HS-27A (cell line): ENCODE measurements around the gene TBC1D8.
"Not testable (repeated sequence)": the region's sequence is repeated elsewhere in the genome, so short reads cannot be mapped to it uniquely, and the experiment has no call there.

ENCODE experiments used
- DNase-seq: peaks from one replicate; pipeline ENCODE4 v3.0.0-alpha.2; 2012; ENCODE audit warnings: low read depth, missing footprints

TBC1D8 gene

DNA sequence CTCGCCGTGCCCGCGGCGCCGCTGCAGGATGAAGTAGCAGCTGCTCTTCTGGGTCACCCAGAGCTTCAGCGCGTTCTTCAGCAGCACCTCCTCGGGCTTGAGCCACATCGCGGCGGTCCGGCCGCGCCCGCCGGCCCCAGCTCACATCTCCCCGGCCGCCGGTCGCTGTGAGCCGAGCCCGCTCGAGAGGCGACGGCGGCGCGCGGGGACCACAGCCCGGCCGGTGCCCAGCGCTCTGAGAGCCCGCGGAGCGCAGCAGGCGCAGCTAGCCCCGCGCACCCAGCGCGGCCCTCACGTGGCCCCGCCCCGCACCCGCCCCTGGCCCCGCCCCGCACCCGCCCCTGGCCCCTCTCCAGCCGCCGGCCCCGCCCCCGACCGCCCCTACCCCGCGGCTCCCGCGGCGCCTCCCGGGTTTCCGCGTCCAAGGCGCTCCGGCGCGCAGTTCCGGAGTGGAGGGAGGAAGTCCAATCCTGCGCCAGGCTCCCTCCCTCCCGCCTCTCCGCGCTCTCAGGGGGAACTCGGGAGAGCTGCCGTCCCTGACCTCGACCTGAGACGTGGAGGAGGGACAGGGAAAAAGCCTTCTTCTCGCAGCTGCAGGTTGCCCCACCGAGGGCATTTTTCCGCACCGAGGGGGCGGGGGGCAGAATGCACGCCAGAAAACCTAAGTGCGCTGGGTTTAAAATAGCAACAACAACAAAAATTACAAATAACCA, at the start of gene TBC1D8:
TBC1D8 (minus strand) TSS at position 237 of the 713 bp plus-strand sequence; CDS start at position 108, 129 bp downstream.
- DNase-seq, result peak; percentile 22

GRCh38 chr2:101200676-101201075, 49.5 kb upstream of the TBC1D8 start:
- DNase-seq, result no peak

DNA sequence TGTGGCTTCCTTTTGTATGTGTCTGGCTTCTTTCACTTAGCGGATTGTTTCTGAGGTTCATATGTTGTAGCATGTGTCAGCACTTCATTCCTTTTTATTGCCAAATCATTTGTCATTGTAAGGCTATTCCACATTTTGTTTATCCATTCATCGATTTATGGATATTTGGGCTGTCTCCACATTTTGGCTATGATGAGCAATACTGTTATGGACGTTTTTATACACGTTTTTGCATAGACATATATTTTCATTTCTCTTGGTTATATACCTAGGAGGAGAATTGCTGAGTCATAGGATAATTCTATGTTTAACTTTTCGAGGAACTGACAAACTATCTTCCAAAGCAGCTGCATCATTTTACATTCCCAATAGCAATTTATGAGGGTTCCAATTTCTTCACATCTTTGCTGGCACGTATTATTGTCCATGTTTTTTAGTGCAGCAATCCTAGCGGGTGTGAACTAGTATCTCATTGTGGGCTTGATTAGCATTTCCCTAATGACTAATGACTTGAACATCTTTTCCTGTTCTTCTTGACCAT, 48.1 kb upstream of the TBC1D8 start:
- no peak for DNase-seq

GRCh38 chr2:101197814-101198213, 46.6 kb upstream of the TBC1D8 start:
- no peak for DNase-seq

DNA sequence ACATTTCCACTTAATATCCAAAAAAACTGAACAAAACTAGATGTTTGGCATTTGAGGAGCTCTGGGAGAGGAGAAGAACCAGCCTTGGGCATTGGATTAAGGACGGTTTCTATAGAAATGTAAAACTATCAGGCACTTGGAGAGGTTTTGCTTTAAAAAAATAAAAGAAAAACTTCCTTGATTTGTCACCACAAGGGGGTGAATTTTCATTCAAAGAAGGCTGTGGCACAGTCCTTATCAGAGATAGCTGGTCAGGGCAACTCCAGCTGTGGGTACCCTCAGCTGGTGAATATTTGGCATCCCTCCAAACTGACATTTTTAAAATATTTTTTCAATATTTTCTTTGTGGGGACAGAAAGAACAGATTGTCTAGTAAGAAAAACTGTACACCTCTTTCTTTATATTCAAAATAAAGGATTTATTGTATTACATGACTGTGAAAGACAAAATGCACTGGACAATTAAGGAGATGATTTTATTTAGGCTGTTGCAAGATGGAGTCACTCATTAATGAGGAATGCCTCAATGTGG, 46.1 kb upstream of the TBC1D8 start:
- DNase-seq, result no peak

GRCh38 chr2:101195871-101196661, 44.9 kb upstream of the TBC1D8 start:
- no peak for DNase-seq

DNA sequence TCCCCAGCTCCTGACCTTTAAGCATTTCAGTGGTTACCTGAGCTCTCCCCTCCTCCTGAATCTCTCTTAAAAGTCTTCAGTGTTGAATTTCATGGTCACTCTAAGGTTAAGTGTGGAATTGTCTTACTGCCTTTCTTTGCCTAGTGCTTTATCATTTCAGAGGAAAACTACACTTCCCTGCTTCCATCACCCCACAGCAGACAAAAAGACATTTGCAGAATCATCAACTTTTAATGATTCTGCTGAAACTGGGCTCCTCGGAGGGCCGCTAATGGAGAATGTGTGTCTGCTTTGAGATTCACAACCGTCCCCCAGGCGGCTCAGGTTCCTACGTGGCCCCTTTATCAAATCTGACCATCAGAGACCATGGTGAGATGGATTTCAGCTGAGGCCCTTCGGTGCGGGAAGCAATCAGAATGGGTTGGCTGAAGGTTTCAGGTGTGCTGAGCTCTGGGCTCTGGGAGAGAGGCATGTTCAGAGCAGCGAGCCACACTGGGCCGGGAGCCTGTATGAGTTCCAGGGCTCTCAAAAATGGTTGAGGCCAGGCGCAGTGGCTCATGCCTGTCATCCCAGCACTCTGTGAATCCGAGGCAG, 41.9 kb upstream of the TBC1D8 start:
- DNase-seq, result no peak

GRCh38 chr2:101190747-101191516, 39.8 kb upstream of the TBC1D8 start:
- no peak for DNase-seq

DNA sequence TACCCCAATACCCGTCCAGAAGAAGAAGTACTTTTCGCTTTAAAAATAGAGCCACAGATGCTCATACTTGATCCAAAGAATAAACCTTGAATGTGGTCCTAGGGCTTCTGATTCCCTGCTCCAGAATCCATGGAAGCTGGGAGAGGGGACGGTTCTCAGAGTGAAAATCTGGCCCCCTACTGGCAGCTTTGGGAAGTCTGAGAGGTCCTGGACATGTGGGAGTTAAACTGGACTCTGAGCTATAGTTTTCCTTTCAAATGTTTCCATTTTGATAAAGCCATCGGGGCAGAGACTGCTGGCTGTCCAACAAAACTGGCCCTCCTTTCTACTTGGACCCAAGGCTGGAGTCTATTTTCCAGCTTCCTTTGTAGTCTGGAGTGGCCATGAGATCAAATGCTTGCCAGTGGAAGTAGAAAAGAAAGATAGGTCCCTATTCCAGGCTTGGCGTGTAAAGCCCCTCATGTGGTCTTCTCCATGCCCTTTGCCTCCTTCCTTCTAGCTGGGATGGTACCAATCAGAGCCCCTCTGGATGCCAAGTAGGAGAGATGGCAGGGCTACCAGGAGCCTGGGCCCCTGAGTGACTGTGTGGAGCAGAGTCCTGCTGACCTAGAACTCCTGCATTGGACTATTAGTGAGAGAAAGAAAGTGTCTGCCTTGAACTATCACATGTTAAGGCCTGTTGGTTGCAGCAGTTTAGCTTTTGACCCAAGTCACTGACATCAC, 37.7 kb upstream of the TBC1D8 start:
- no peak for DNase-seq

DNA sequence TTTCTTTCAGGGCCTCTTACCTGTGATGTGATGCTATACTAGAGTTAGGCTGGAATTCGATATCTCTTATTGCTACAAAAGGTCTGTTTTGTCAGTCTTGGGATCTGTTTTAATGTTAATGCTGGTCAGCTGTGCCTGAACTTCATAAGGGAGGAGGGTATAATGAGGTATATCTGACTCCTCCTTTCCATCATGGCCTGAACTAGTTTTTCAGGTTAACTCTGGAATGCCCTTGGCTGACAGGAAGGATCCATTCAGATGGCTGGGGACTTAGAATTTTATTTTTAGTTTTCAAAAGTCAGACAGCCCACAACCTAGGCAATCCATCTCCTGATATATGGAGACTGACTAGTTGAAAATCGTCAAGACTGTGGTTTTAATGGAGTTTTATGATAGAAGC, 35.9 kb upstream of the TBC1D8 start:
- no peak for DNase-seq

DNA sequence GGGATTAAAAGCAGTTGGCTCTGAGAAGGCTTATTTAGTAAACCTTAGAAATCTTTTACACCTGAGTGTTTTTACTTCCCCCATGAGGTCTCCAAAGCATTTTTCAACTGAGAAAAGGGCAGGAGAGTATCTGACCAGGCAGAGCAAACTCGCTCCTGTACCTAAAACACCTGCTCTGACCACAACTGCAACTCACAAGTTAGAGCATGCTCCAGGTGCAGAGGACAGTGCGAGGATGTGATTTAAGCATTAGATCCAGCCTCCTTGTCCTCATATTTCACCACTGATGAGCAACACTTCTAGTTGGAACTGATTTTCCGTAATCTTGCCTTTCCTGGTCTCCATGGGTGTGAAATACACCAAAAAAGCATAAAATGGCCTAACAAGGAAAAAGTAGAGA, 34.5 kb upstream of the TBC1D8 start:
- DNase-seq, result no peak

GRCh38 chr2:101185085-101185484, 33.9 kb upstream of the TBC1D8 start:
- no peak for DNase-seq

DNA sequence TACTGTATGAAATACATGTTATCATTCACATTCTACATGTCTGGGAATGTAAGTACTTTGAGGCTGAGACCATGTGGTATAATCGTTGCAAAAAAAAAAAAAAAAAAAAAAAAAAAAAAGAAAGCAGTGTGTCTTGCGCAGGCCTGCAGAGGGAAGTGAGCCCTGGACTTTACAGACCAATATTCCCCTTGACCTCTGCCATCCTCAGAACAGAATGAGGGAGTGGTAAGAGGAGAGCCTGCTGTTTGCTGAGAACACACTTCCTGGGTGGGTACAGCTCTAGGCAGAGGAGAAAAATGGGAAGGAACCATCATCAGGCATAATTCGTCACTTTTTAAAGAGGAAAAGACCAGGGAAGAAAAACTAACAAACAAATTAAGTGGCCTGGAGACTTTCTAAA, 28.8 kb upstream of the TBC1D8 start:
- DNase-seq, result no peak

- no peak for DNase-seq
Measured at GRCh38 chr2:101176803-101177202, 25.6 kb upstream of the TBC1D8 start.

DNA sequence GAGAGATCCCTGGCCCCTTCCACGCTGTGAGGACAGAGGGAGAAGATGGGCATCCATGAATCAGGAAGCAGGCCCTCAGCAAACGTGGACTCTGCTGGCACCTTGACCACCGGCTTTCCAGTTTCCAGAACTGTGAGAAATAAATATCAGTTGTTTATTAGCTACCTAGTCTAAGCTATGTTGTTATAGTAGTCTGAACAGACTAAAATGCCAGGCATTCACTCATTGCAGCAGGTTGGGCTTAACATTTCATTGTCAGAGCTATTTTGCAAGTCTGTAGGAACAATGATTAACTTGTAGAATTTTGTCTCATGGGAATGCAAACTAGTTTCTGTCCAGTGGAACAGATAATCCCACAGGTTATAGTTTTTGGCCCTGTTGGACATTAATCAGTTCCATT, 24.8 kb upstream of the TBC1D8 start:
- no peak for DNase-seq

GRCh38 chr2:101173707-101174295, 22.6 kb upstream of the TBC1D8 start:
- no peak for DNase-seq

DNA sequence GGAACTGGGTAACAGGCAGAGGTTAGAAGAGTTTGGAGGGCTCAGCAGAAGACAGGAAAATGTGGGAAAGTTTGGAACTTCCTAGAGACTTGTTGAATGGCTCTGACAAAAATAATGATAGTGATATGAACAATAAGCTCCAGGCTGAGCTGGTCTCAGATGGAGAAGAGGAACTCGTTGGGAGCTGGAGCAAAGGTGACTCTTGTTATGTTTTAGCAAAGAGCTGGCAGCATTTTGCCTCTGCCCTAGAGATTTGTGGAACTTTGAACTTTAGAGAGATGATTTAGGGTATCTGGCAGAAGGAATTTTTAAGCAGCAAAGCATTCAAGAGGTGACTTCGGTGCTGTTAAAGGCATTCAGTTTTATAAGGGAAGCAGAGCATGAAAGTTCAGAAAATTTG, 18.6 kb upstream of the TBC1D8 start:
- DNase-seq, result not testable (repeated sequence)

DNA sequence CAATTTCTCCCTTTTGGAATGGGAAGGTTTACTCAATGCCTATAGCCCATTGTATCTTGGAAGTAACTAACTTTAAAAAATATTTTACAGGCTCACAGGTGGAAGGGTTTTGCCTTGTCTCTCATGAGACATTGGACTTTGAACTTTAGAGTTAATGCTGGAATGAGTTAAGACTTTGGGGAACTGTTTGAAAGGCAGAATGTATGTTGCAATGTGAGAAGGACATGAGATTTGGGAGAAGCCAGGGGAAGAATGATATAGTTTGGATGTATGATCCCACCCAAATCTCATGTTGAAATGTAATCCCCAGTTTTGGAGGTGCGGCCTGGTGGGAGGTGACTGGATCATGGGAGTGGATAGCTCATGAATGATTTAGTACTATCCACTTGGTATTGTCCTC, 17.5 kb upstream of the TBC1D8 start:
- no peak for DNase-seq

DNA sequence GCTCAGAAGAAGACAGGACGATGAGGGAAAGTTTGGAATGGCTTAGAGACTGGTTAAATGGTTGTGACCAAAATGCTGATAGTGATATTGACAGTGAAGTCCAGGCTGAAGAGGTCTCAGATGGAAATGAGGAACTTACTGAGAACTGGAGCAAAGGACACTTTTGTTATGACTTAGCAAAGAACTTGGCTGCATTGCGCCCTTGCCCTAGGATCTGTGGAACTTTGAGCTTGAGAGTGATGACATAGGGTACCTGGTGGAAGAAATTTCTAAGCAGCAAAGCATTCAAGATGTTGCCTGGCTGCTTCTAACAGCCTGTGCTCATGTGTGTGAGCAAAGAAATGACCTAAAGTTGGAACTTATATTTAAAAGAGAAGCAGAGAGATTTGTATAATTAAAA, 16.4 kb upstream of the TBC1D8 start:
- DNase-seq, result not testable (repeated sequence)

- no peak for DNase-seq
Measured at GRCh38 chr2:101164021-101164420, 12.8 kb upstream of the TBC1D8 start.
